T-cell (primary cell): Measurements from ENCODE around the gene PRCP. TPM values are rescaled to one million over a fixed set of nuclear protein-coding genes. Genes with fewer than 3 reads are reported as not detected.

Source experiments
- ATAC-seq, 4 experiments: fragments of 200-7000 bp in 3 of 4; fragments of 150-1000 bp in 1 of 4; cut with Tn5 transposase; replicated peaks in 1 of 4; 1 replicate in 3 of 4; 2 replicates in 1 of 4; pipeline ENCODE4 v1.10.0; 2021; ENCODE audit warnings: moderate library complexity in 3 of 4, mild to moderate bottlenecking in 2 of 4, moderate number of reproducible peaks in 1 of 4
- CTCF ChIA-PET, 2 donors: fragments of 300-600 bp; sonication (Branson Sonifier 250); formaldehyde crosslinking; loops; one replicate each; lab custom pipeline; 2022; ENCODE audit warnings: antibody characterized with exemption in 2 of 2; lab: Charles Lee
- POLR2A ChIA-PET, 2 donors: fragments of 300-600 bp; sonication (Branson Sonifier 250); formaldehyde crosslinking; loops; one replicate each; lab custom pipeline; 2022; ENCODE audit warnings: antibody characterized with exemption in 2 of 2; lab: Charles Lee
- DNase-seq, 35 experiments: peaks; one replicate each; pipeline versions ENCODE4 v3.0.0 to v3.0.0-alpha.2; 2013 to 2023
- H3K27ac ChIP-seq: one replicate; pipeline ENCODE4 v1.5.1; 2013; ENCODE audit warnings: low read length
- H3K27me3 ChIP-seq, 2 experiments: replicated peaks in 1 of 2; 1 replicate in 1 of 2; 2 replicates in 1 of 2; pipeline versions ENCODE4 v1.6.1 to v1.7.0; 2013; ENCODE audit warnings: low read length in 1 of 2, mixed read lengths in 1 of 2; ENCODE audit not compliant: control insufficient read depth in 2 of 2, insufficient read depth in 2 of 2; ENCODE audit errors: extremely low read depth in 1 of 2
- H3K36me3 ChIP-seq, 2 donors: 1 replicate in 1 of 2; 2 replicates in 1 of 2; pipeline versions ENCODE4 v1.6.1 to v1.7.0; 2013; ENCODE audit warnings: low read length in 1 of 2; ENCODE audit not compliant: control insufficient read depth in 2 of 2, insufficient read depth in 1 of 2; ENCODE audit errors: extremely low read depth in 1 of 2
- H3K4me1 ChIP-seq, 2 experiments: 1 replicate in 1 of 2; 2 replicates in 1 of 2; pipeline versions ENCODE4 v1.6.1 to v1.7.0; 2013; ENCODE audit warnings: low read length in 2 of 2, mixed read lengths in 1 of 2; ENCODE audit not compliant: insufficient read depth in 2 of 2, control insufficient read depth in 1 of 2; ENCODE audit errors: extremely low read depth in 1 of 2
- H3K4me3 ChIP-seq, 2 donors: 1 replicate in 1 of 2; 2 replicates in 1 of 2; pipeline versions ENCODE4 v1.5.1 to v1.7.0; 2013; ENCODE audit warnings: mild to moderate bottlenecking in 2 of 2, low read length in 1 of 2, moderate library complexity in 1 of 2; ENCODE audit not compliant: control insufficient read depth in 1 of 2; ENCODE audit errors: extremely low read depth in 1 of 2
- H3K9me3 ChIP-seq: 2 replicates; pipeline ENCODE4 v1.7.0; 2013
- H3K27ac Mint-ChIP-seq, 2 donors: one replicate each; pipeline ENCODE4 v1.8.0; 2020 to 2021; ENCODE audit warnings: mild to moderate bottlenecking in 2 of 2, mixed read lengths in 2 of 2
- H3K27me3 Mint-ChIP-seq, 2 donors: one replicate each; pipeline ENCODE4 v1.8.0; 2021 to 2022; ENCODE audit warnings: mixed read lengths in 2 of 2
- H3K36me3 Mint-ChIP-seq: one replicate; pipeline ENCODE4 v1.8.0; 2021; ENCODE audit warnings: mixed read lengths
- H3K4me1 Mint-ChIP-seq, 3 donors: one replicate each; pipeline ENCODE4 v1.8.0; 2020 to 2022; ENCODE audit warnings: mixed read lengths in 3 of 3, mild to moderate bottlenecking in 1 of 3
- H3K4me3 Mint-ChIP-seq, 3 donors: one replicate each; pipeline ENCODE4 v1.8.0; 2020 to 2022; ENCODE audit warnings: mild to moderate bottlenecking in 3 of 3, mixed read lengths in 3 of 3, moderate library complexity in 3 of 3
- H3K9me3 Mint-ChIP-seq, 3 donors: one replicate each; pipeline ENCODE4 v1.8.0; 2020 to 2022; ENCODE audit warnings: mixed read lengths in 3 of 3
- WGBS: methylation state at CpG from one replicate; pipeline ENCODE4 v1.1.5; 2013; ENCODE audit warnings: missing lambda C conversion rate; ENCODE audit not compliant: insufficient coverage; 5-methylcytosine and 5-hydroxymethylcytosine counted together
- total RNA-seq, 35 experiments: library from RNA in 6 of 35; stranded (reverse) in 6 of 35; fragments of 120-200 nt in 1 of 35; gene quantifications; one replicate each; pipeline versions ENCODE4 v1.2.1 to v1.2.4 and lab custom pipeline; 2013 to 2026

Gene PRCP
- total RNA-seq, 5 donors from 2014 or later (not counting 1 experiment from before 2014, with no cell fraction given) = 18.1 to 22.7 (median 20.2) TPM

GRCh38 chr11:82794490-82794889 is 105.7 kb downstream of the PRCP start:
- no peaks in the 10 kb centered on the region for H3K9me3 Mint-ChIP-seq
- H3K4me3 Mint-ChIP-seq = no peak overlapping the region
- peaks cover 0 to 1% of the 10 kb centered on the region in 2 donors for H3K27me3 Mint-ChIP-seq
- Histone ChIP-seq H3K4me1 (no peaks in the 10 kb centered on the region), H3K27me3 (peaks cover 0 to 8% of the 10 kb centered on the region in 2 experiments), H3K9me3 (no peaks in the 10 kb centered on the region), H3K4me3 (no peak overlapping the region), H3K27ac (no peak overlapping the region), H3K36me3 (no peaks in the 10 kb centered on the region)
- 88% methylated on average over 2 of the region's 3 CpGs for WGBS
- DNase-seq = no peak
- H3K27ac Mint-ChIP-seq = no peak overlapping the region
- POLR2A ChIA-PET = no interaction called here
- CTCF ChIA-PET = no interaction called here
- no peaks in the 10 kb centered on the region for H3K36me3 Mint-ChIP-seq
- H3K4me1 Mint-ChIP-seq = no peaks in the 10 kb centered on the region
- ATAC-seq = no peak

- Mint-ChIP-seq H3K4me3 (no peak overlapping the region), H3K36me3 (no peaks in the 10 kb centered on the region), H3K27ac (no peak overlapping the region), H3K4me1 (no peaks in the 10 kb centered on the region), H3K9me3 (no peaks in the 10 kb centered on the region), H3K27me3 (no peaks in the 10 kb centered on the region)
- Histone ChIP-seq H3K4me3 (no peak overlapping the region), H3K9me3 (no peaks in the 10 kb centered on the region), H3K4me1 (no peaks in the 10 kb centered on the region), H3K27me3 (peaks cover 0 to 8% of the 10 kb centered on the region in 2 experiments), H3K27ac (no peak overlapping the region), H3K36me3 (no peaks in the 10 kb centered on the region)
- POLR2A ChIA-PET = interaction anchor here in 1 of 2 donors (0.7 kb wide), 1 partner anchor 15 kb away, joined by 6 read pairs; no protein-coding TSS in a partner anchor
- CTCF ChIA-PET = no interaction called here
- no peak for ATAC-seq
- no peak for DNase-seq
- 78% methylated on average over 4 of the region's 6 CpGs for WGBS
Measured at GRCh38 chr11:82792822-82793569, 107.2 kb downstream of the PRCP start.

GRCh38 chr11:82792319-82792718 is 107.9 kb downstream of the PRCP start:
- H3K27me3 Mint-ChIP-seq = no peaks in the 10 kb centered on the region
- H3K9me3 ChIP-seq = no peaks in the 10 kb centered on the region
- H3K4me1 ChIP-seq = no peaks in the 10 kb centered on the region
- ATAC-seq (no peak), DNase-seq (no peak)
- H3K36me3 Mint-ChIP-seq = no peaks in the 10 kb centered on the region
- H3K27me3 ChIP-seq = peaks cover 0 to 8% of the 10 kb centered on the region in 2 experiments
- H3K4me3 ChIP-seq = no peak overlapping the region
- CTCF ChIA-PET = no interaction called here
- POLR2A ChIA-PET = interaction anchor here in 1 of 2 donors (0.7 kb wide), 1 partner anchor 16 kb away, joined by 6 read pairs; no protein-coding TSS in a partner anchor
- no peak overlapping the region for H3K27ac Mint-ChIP-seq
- no peaks in the 10 kb centered on the region for H3K36me3 ChIP-seq
- no peak overlapping the region for H3K4me3 Mint-ChIP-seq
- WGBS = 97% methylated on average over 5 of the region's 5 CpGs
- no peaks in the 10 kb centered on the region for H3K4me1 Mint-ChIP-seq
- H3K9me3 Mint-ChIP-seq = no peaks in the 10 kb centered on the region
- no peak overlapping the region for H3K27ac ChIP-seq

- DNase-seq (no peak), ATAC-seq (no peak)
- H3K27ac ChIP-seq = no peak overlapping the region
- Mint-ChIP-seq H3K27ac (no peak overlapping the region), H3K9me3 (no peaks in the 10 kb centered on the region), H3K27me3 (no peaks in the 10 kb centered on the region), H3K4me1 (no peaks in the 10 kb centered on the region), H3K4me3 (no peak overlapping the region), H3K36me3 (no peaks in the 10 kb centered on the region)
- WGBS = 77% methylated on average over 3 of the region's 4 CpGs
- no peak overlapping the region for H3K4me3 ChIP-seq
- H3K4me1 ChIP-seq = no peaks in the 10 kb centered on the region
- no peaks in the 10 kb centered on the region for H3K9me3 ChIP-seq
- POLR2A ChIA-PET = no interaction called here
- CTCF ChIA-PET = no interaction called here
- no peaks in the 10 kb centered on the region for H3K36me3 ChIP-seq
- peaks cover 0 to 4% of the 10 kb centered on the region in 2 experiments for H3K27me3 ChIP-seq
Measured at GRCh38 chr11:82791779-82792178, 108.5 kb downstream of the PRCP start.

- DNase-seq (no peak), ATAC-seq (no peak)
- Mint-ChIP-seq H3K9me3 (no peaks in the 10 kb centered on the region), H3K4me3 (no peak overlapping the region), H3K27ac (no peak overlapping the region), H3K4me1 (no peaks in the 10 kb centered on the region), H3K36me3 (no peaks in the 10 kb centered on the region), H3K27me3 (no peaks in the 10 kb centered on the region)
- ChIA-PET POLR2A (no interaction called here), CTCF (no interaction called here)
- Histone ChIP-seq H3K27ac (no peak overlapping the region), H3K9me3 (no peaks in the 10 kb centered on the region), H3K27me3 (peaks cover 0 to 4% of the 10 kb centered on the region in 2 experiments), H3K4me1 (no peaks in the 10 kb centered on the region), H3K4me3 (no peak overlapping the region), H3K36me3 (no peaks in the 10 kb centered on the region)
- no CpG with 5 or more reads among the region's 5 CpGs for WGBS
Measured at GRCh38 chr11:82790723-82791484, 109.3 kb downstream of the PRCP start.

GRCh38 chr11:82787981-82788380 is 112.2 kb downstream of the PRCP start:
- no peak overlapping the region for H3K27ac ChIP-seq
- peaks cover 0 to 3% of the 10 kb centered on the region in 2 donors for H3K27me3 Mint-ChIP-seq
- no peaks in the 10 kb centered on the region for H3K36me3 ChIP-seq
- WGBS = 67% methylated on average over 3 of the region's 4 CpGs
- H3K9me3 Mint-ChIP-seq = no peaks in the 10 kb centered on the region
- no peak overlapping the region for H3K27ac Mint-ChIP-seq
- ChIA-PET POLR2A (no interaction called here), CTCF (interaction anchor here in 1 of 2 donors (0.6 kb wide), 1 partner anchor 31 kb away, joined by 3 read pairs; no protein-coding TSS in a partner anchor)
- no peaks in the 10 kb centered on the region for H3K36me3 Mint-ChIP-seq
- no peak overlapping the region for H3K4me3 Mint-ChIP-seq
- ATAC-seq (no peak), DNase-seq (no peak)
- H3K4me3 ChIP-seq = no peak overlapping the region
- peaks cover 0 to 4% of the 10 kb centered on the region in 2 experiments for H3K27me3 ChIP-seq
- no peaks in the 10 kb centered on the region for H3K9me3 ChIP-seq
- no peaks in the 10 kb centered on the region for H3K4me1 Mint-ChIP-seq
- no peaks in the 10 kb centered on the region for H3K4me1 ChIP-seq
